DOHH2 (cell line): ENCODE results near the gene NKIRAS1.

ENCODE experiments used
- H3F3A ChIP-seq: fragments of 200-600 bp; sonication (generic), shearing (Covaris generic); 2 replicates; pipeline ENCODE4 v1.6.0; 2016; ENCODE audit warnings: antibody characterized with exemption, mild to moderate bottlenecking; ENCODE audit not compliant: control insufficient read depth, insufficient read depth
- H3K27ac ChIP-seq: fragments of 200-600 bp; sonication (generic); 2 replicates; pipeline ENCODE4 v1.5.1; 2014; ENCODE audit warnings: low read depth, mild to moderate bottlenecking, low read length, moderate library complexity
- H3K27me3 ChIP-seq: fragments of 200-600 bp; sonication (generic); 2 replicates; pipeline ENCODE4 v1.6.1; 2014; ENCODE audit warnings: mild to moderate bottlenecking, low read length, mixed read lengths; ENCODE audit not compliant: control insufficient read depth
- H3K36me3 ChIP-seq: fragments of 200-600 bp; sonication (generic); 2 replicates; pipeline ENCODE4 v1.6.1; 2014; ENCODE audit warnings: mild to moderate bottlenecking, low read length, moderate library complexity, mixed read lengths; ENCODE audit not compliant: control insufficient read depth
- H3K4me1 ChIP-seq: fragments of 200-600 bp; sonication (generic); 2 replicates; pipeline ENCODE4 v1.6.1; 2014; ENCODE audit warnings: mild to moderate bottlenecking, low read length, mixed read lengths; ENCODE audit not compliant: control insufficient read depth
- H3K4me2 ChIP-seq: fragments of 200-600 bp; sonication (generic); 2 replicates; pipeline ENCODE4 v1.6.0; 2014; ENCODE audit warnings: mild to moderate bottlenecking, low read length, moderate library complexity
- H3K4me3 ChIP-seq: fragments of 200-600 bp; sonication (generic); 2 replicates; pipeline ENCODE4 v1.5.1; 2014; ENCODE audit warnings: mild to moderate bottlenecking, low read length, mixed read lengths
- H3K79me2 ChIP-seq: fragments of 200-600 bp; sonication (generic); 2 replicates; pipeline ENCODE4 v1.6.1; 2014; ENCODE audit warnings: mild to moderate bottlenecking, low read length, mixed read lengths; ENCODE audit not compliant: control insufficient read depth
- H3K9me2 ChIP-seq: fragments of 200-600 bp; sonication (generic); replicated peaks from 2 replicates; pipeline ENCODE4 v1.6.1; 2014; ENCODE audit warnings: mild to moderate bottlenecking, low read length, mixed read lengths; ENCODE audit not compliant: control insufficient read depth
- H3K9me3 ChIP-seq: fragments of 200-600 bp; sonication (generic); 2 replicates; pipeline ENCODE4 v1.6.1; 2014; ENCODE audit warnings: antibody characterized with exemption, low read length, mixed read lengths; ENCODE audit not compliant: control insufficient read depth, insufficient read depth
- H4K20me1 ChIP-seq: fragments of 200-600 bp; sonication (generic); 2 replicates; pipeline ENCODE4 v1.6.0; 2014; ENCODE audit warnings: low read depth, mild to moderate bottlenecking, antibody characterized with exemption, low read length, moderate library complexity; ENCODE audit not compliant: control insufficient read depth, insufficient read depth
- EZH2phosphoT487 ChIP-seq: fragments of 200-600 bp; sonication (generic); IDR thresholded peaks from 2 replicates; pipeline ENCODE4 v1.6.1; 2017; ENCODE audit warnings: borderline replicate concordance, mild to moderate bottlenecking, antibody characterized with exemption, low read length, moderate library complexity, mixed read lengths
- TF ChIP-seq, protein P1 (sequence below): fragments of 200-600 bp; sonication (generic); IDR thresholded peaks from one replicate; pipeline ENCODE4 v1.5.1; 2014; ENCODE audit warnings: antibody characterized with exemption, mild to moderate bottlenecking, low read depth, low read length; ENCODE audit not compliant: poor library complexity, severe bottlenecking

The NKIRAS1 gene

GRCh38 chr3:23959135-23959900, 42.5 kb upstream of the NKIRAS1 start:
- Histone ChIP-seq H3K27ac (no peak overlapping the region), H3K36me3 (no peaks in the 10 kb centered on the region), H3F3A (no peaks in the 10 kb centered on the region)

GRCh38 chr3:23956701-23957100, 39.9 kb upstream of the NKIRAS1 start:
- Histone ChIP-seq H3K4me1 (peaks cover 21% of the 10 kb centered on the region), H3K27ac (no peak overlapping the region), H3F3A (no peaks in the 10 kb centered on the region), H3K4me3 (no peak overlapping the region), H3K4me2 (no peak overlapping the region), H4K20me1 (no peaks in the 10 kb centered on the region), H3K9me2 (no peaks in the 10 kb centered on the region), H3K79me2 (peaks cover 15% of the 10 kb centered on the region), H3K27me3 (no peaks in the 10 kb centered on the region; the same call in 1 of the 2 replicates), H3K9me3 (no peaks in the 10 kb centered on the region), H3K36me3 (no peaks in the 10 kb centered on the region)
- TF ChIP-seq EZH2phosphoT487: no peak
- TF ChIP-seq, protein P1, sequence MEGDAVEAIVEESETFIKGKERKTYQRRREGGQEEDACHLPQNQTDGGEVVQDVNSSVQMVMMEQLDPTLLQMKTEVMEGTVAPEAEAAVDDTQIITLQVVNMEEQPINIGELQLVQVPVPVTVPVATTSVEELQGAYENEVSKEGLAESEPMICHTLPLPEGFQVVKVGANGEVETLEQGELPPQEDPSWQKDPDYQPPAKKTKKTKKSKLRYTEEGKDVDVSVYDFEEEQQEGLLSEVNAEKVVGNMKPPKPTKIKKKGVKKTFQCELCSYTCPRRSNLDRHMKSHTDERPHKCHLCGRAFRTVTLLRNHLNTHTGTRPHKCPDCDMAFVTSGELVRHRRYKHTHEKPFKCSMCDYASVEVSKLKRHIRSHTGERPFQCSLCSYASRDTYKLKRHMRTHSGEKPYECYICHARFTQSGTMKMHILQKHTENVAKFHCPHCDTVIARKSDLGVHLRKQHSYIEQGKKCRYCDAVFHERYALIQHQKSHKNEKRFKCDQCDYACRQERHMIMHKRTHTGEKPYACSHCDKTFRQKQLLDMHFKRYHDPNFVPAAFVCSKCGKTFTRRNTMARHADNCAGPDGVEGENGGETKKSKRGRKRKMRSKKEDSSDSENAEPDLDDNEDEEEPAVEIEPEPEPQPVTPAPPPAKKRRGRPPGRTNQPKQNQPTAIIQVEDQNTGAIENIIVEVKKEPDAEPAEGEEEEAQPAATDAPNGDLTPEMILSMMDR: no peak

More at GRCh38 chr3:23959135-23959900, 42.5 kb upstream of the NKIRAS1 start:
- no peak overlapping the region for H3K4me3 ChIP-seq
- no peaks in the 10 kb centered on the region for H3K9me2 ChIP-seq
- TF ChIP-seq EZH2phosphoT487: no peak
- TF ChIP-seq, protein P1: no peak
- no peaks in the 10 kb centered on the region for H3K9me3 ChIP-seq
- H3K4me2 ChIP-seq: no peak overlapping the region
- no peaks in the 10 kb centered on the region for H3K27me3 ChIP-seq
- H4K20me1 ChIP-seq: no peaks in the 10 kb centered on the region
- no peaks in the 10 kb centered on the region for H3K4me1 ChIP-seq
- no peaks in the 10 kb centered on the region for H3K79me2 ChIP-seq

DNA sequence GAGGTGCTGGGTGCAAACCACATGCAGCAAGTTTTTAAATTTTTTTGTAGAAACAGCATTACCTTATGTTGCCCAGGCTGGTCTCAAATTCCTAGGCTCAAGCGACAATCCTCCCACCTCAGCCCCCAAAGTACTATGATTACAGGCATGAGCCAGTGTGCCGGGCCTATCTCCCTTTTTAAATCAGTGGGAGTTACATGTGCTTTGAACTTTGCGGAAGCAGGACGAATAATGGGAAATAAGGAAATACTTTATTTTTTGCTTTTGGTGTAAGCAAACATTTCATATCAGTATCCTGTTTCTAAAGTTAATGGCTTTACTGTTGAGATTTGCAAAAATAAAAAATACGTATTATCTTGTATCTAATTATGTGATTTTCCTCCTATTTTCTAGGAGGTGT, 37.4 kb upstream of the NKIRAS1 start:
- Histone ChIP-seq H3F3A (no peaks in the 10 kb centered on the region), H3K4me3 (no peak overlapping the region), H3K4me1 (peaks cover 41% of the 10 kb centered on the region), H3K27me3 (no peaks in the 10 kb centered on the region; the same call in 1 of the 2 replicates), H3K79me2 (peaks cover 19% of the 10 kb centered on the region), H3K9me3 (no peaks in the 10 kb centered on the region), H3K9me2 (no peaks in the 10 kb centered on the region), H3K36me3 (no peaks in the 10 kb centered on the region), H3K4me2 (no peak overlapping the region), H4K20me1 (no peaks in the 10 kb centered on the region), H3K27ac (no peak overlapping the region)
- TF ChIP-seq EZH2phosphoT487: no peak
- TF ChIP-seq, protein P1: no peak
